ENCODE measurements around the gene FNTB. TPM values are rescaled to one million over a fixed set of nuclear protein-coding genes. Genes with fewer than 3 reads are reported as not detected.
"Not testable (repeated sequence)": the region's sequence is repeated elsewhere in the genome, so short reads cannot be mapped to it uniquely, and the experiment has no call there.

The FNTB gene
- total RNA-seq, 5 donors from 2014 or later (not counting 1 experiment from before 2014, with no cell fraction given): 9.6 to 14.2 (median 10.4) TPM

DNA sequence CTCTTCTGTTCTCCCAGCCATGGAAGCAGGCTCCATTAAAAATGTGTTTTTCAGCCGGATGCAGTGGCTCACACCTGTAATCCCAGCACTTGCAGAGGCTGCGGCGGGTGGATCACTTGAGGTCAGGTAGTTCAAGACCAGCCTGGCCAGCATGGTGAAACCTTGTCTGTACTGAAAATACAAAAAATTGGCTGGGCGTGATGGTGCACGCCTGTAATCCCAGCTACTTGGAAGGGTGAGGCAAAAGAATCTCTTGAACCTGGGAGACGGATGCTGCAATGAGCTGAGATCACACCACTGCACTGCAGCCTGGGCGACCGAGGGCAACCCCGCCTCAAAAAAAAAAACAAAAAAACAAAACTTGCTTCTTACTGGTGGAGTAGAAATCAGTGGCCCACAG, 39.8 kb downstream of the FNTB start:
- no peaks in the 10 kb centered on the region for H3K9me3 ChIP-seq
- no peaks in the 10 kb centered on the region for H3K4me1 ChIP-seq (ENCODE audit: control insufficient read depth in 1 of 2, extremely low read depth in 1 of 2, insufficient read depth in 2 of 2, low read length in 2 of 2)
- H3K4me3 ChIP-seq (ENCODE audit: control insufficient read depth in 1 of 2, extremely low read depth in 1 of 2, low read length in 1 of 2): no peak overlapping the region
- H3K4me3 Mint-ChIP-seq: no peak overlapping the region
- no peaks in the 10 kb centered on the region for H3K27me3 ChIP-seq (replicated peaks in 1 of 2; ENCODE audit: control insufficient read depth in 2 of 2, extremely low read depth in 1 of 2, insufficient read depth in 2 of 2, low read length in 1 of 2)
- no peaks in the 10 kb centered on the region for H3K4me1 Mint-ChIP-seq
- H3K27ac ChIP-seq (ENCODE audit: low read length): no peak overlapping the region
- no peak overlapping the region for H3K27ac Mint-ChIP-seq
- 96% methylated on average over 5 of the region's 9 CpGs for WGBS (ENCODE audit: insufficient coverage)
- CTCF ChIA-PET: no interaction called here
- peaks cover 46% of the 10 kb centered on the region for H3K36me3 Mint-ChIP-seq
- no peak for DNase-seq
- no peaks in the 10 kb centered on the region for H3K9me3 Mint-ChIP-seq
- POLR2A ChIA-PET: no interaction called here
- ATAC-seq (replicated peaks in 1 of 4): no peak
- H3K36me3 ChIP-seq (ENCODE audit: control insufficient read depth in 2 of 2, extremely low read depth in 1 of 2, insufficient read depth in 1 of 2, low read length in 1 of 2): peaks cover 2 to 35% of the 10 kb centered on the region in 2 donors
- H3K27me3 Mint-ChIP-seq: no peaks in the 10 kb centered on the region

DNA sequence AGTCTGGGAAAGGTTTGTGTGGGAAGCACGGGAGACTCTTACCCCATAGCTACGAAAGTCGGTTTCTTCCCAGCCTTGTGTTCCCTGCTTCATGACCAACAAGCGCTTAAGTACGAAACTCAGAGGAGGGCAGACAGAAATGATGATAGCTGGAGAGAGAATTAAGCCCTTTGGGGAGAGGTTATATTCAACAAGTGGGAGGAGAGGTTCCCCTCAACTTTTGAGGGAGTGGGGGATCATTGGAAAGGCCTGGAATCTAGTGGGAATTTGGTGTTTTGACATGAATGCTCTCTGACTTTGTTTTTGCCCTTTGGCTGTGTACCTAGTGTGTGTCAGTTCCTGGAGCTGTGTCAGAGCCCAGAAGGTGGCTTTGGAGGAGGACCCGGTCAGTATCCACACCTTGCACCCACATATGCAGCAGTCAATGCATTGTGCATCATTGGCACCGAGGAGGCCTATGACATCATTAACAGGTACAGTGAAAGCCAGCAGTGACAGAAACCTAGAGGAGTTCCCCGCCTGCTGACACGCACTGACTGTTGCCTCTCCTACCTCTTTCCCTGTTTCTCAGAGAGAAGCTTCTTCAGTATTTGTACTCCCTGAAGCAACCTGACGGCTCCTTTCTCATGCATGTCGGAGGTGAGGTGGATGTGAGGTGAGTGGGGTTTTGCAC, 40.6 kb downstream of the FNTB start:
- no peak overlapping the region for H3K4me3 ChIP-seq (ENCODE audit: control insufficient read depth in 1 of 2, extremely low read depth in 1 of 2, low read length in 1 of 2)
- no peaks in the 10 kb centered on the region for H3K4me1 Mint-ChIP-seq
- H3K36me3 Mint-ChIP-seq: peaks cover 46% of the 10 kb centered on the region
- ChIA-PET POLR2A (no interaction called here), CTCF (no interaction called here)
- no peak overlapping the region for H3K27ac Mint-ChIP-seq
- H3K27ac ChIP-seq (ENCODE audit: low read length): no peak overlapping the region
- WGBS (ENCODE audit: insufficient coverage): 100% methylated on average over 3 of the region's 11 CpGs
- H3K9me3 Mint-ChIP-seq: no peaks in the 10 kb centered on the region
- DNase-seq (no peak), ATAC-seq (replicated peaks in 1 of 4) (no peak)
- H3K4me1 ChIP-seq (ENCODE audit: control insufficient read depth in 1 of 2, extremely low read depth in 1 of 2, insufficient read depth in 2 of 2, low read length in 2 of 2): no peaks in the 10 kb centered on the region
- H3K9me3 ChIP-seq: no peaks in the 10 kb centered on the region
- no peak overlapping the region for H3K4me3 Mint-ChIP-seq
- H3K27me3 ChIP-seq (replicated peaks in 1 of 2; ENCODE audit: control insufficient read depth in 2 of 2, extremely low read depth in 1 of 2, insufficient read depth in 2 of 2, low read length in 1 of 2): no peaks in the 10 kb centered on the region
- no peaks in the 10 kb centered on the region for H3K27me3 Mint-ChIP-seq
- peaks cover 2 to 41% of the 10 kb centered on the region in 2 donors for H3K36me3 ChIP-seq (ENCODE audit: control insufficient read depth in 2 of 2, extremely low read depth in 1 of 2, insufficient read depth in 1 of 2, low read length in 1 of 2)

GRCh38 chr14:65028937-65029336, 42.2 kb downstream of the FNTB start:
- H3K4me3 Mint-ChIP-seq: no peak overlapping the region
- peaks cover 0 to 48% of the 10 kb centered on the region in 2 donors for H3K36me3 ChIP-seq (ENCODE audit: control insufficient read depth in 2 of 2, extremely low read depth in 1 of 2, insufficient read depth in 1 of 2, low read length in 1 of 2)

DNA sequence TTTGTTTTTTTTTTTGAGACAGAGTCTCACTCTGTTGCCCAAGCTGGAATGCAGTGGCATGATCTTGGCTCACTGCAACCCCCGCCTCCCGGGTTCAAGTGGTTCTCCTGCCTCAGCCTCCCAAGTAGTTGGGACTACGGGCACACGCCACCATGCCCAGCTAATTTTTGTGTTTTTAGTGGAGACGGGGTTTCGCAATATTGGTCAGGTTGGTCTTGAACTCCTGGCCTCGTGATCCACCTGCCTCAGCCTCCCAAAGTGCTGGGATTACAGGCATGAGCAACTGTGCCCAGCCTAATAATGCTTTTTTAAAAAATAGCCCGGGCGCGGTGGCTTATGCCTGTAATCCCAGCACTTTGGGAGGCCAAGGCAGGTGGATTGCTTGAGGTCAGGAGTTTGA, 44.6 kb downstream of the FNTB start:
- H3K9me3 Mint-ChIP-seq; H3K27ac Mint-ChIP-seq; ATAC-seq (replicated peaks in 1 of 4); DNase-seq; H3K4me1 ChIP-seq (ENCODE audit: control insufficient read depth in 1 of 2, extremely low read depth in 1 of 2, insufficient read depth in 2 of 2, low read length in 2 of 2); H3K4me3 ChIP-seq (ENCODE audit: control insufficient read depth in 1 of 2, extremely low read depth in 1 of 2, low read length in 1 of 2); CTCF ChIA-PET; H3K27me3 ChIP-seq (replicated peaks in 1 of 2; ENCODE audit: control insufficient read depth in 2 of 2, extremely low read depth in 1 of 2, insufficient read depth in 2 of 2, low read length in 1 of 2); H3K9me3 ChIP-seq; H3K4me1 Mint-ChIP-seq; H3K4me3 Mint-ChIP-seq; H3K27ac ChIP-seq (ENCODE audit: low read length); H3K27me3 Mint-ChIP-seq: not testable (repeated sequence)
- peaks cover 59% of the 10 kb centered on the region for H3K36me3 Mint-ChIP-seq
- 100% methylated on average over 4 of the region's 10 CpGs for WGBS (ENCODE audit: insufficient coverage)
- H3K36me3 ChIP-seq (ENCODE audit: control insufficient read depth in 2 of 2, extremely low read depth in 1 of 2, insufficient read depth in 1 of 2, low read length in 1 of 2): peaks cover 2 to 46% of the 10 kb centered on the region in 2 donors
- POLR2A ChIA-PET: interaction anchor here in 1 of 2 donors (0.7 to 1.1 kb wide), 2 partner anchors 12 to 31 kb away, joined by 3 to 5 read pairs; no protein-coding TSS in a partner anchor

More at GRCh38 chr14:65028937-65029336, 42.2 kb downstream of the FNTB start:
- no peaks in the 10 kb centered on the region for H3K4me1 Mint-ChIP-seq
- WGBS (ENCODE audit: insufficient coverage): no CpG with 5 or more reads among the region's 3 CpGs
- ChIA-PET POLR2A (no interaction called here), CTCF (interaction anchor here in 1 of 2 donors (0.6 kb wide), 1 partner anchor 370 kb away, joined by 4 read pairs; no protein-coding TSS in a partner anchor)
- no peak overlapping the region for H3K4me3 ChIP-seq (ENCODE audit: control insufficient read depth in 1 of 2, extremely low read depth in 1 of 2, low read length in 1 of 2)
- no peak overlapping the region for H3K27ac ChIP-seq (ENCODE audit: low read length)
- no peaks in the 10 kb centered on the region for H3K9me3 ChIP-seq
- H3K27me3 ChIP-seq (replicated peaks in 1 of 2; ENCODE audit: control insufficient read depth in 2 of 2, extremely low read depth in 1 of 2, insufficient read depth in 2 of 2, low read length in 1 of 2): no peaks in the 10 kb centered on the region
- H3K9me3 Mint-ChIP-seq: no peaks in the 10 kb centered on the region
- no peak for DNase-seq
- H3K27me3 Mint-ChIP-seq: no peaks in the 10 kb centered on the region
- H3K27ac Mint-ChIP-seq: no peak overlapping the region
- H3K36me3 Mint-ChIP-seq: peaks cover 50% of the 10 kb centered on the region
- H3K4me1 ChIP-seq (ENCODE audit: control insufficient read depth in 1 of 2, extremely low read depth in 1 of 2, insufficient read depth in 2 of 2, low read length in 2 of 2): no peaks in the 10 kb centered on the region
- no peak for ATAC-seq (replicated peaks in 1 of 4)

GRCh38 chr14:65032319-65032718, 45.6 kb downstream of the FNTB start:
- peaks cover 0 to 5% (median 0%) of the 10 kb centered on the region in 3 donors for H3K4me1 Mint-ChIP-seq
- no peak overlapping the region for H3K4me3 Mint-ChIP-seq
- H3K27me3 Mint-ChIP-seq: no peaks in the 10 kb centered on the region
- H3K36me3 Mint-ChIP-seq: peaks cover 50% of the 10 kb centered on the region
- POLR2A ChIA-PET: interaction anchor here in 1 of 2 donors (0.5 kb wide), 1 partner anchor 67 kb away, joined by 3 read pairs; no protein-coding TSS in a partner anchor
- Histone ChIP-seq H3K9me3 (no peaks in the 10 kb centered on the region), H3K27me3 (replicated peaks in 1 of 2; ENCODE audit: control insufficient read depth in 2 of 2, extremely low read depth in 1 of 2, insufficient read depth in 2 of 2, low read length in 1 of 2) (no peaks in the 10 kb centered on the region), H3K36me3 (ENCODE audit: control insufficient read depth in 2 of 2, extremely low read depth in 1 of 2, insufficient read depth in 1 of 2, low read length in 1 of 2) (peaks cover 2 to 39% of the 10 kb centered on the region in 2 donors), H3K27ac (ENCODE audit: low read length) (no peak overlapping the region), H3K4me1 (ENCODE audit: control insufficient read depth in 1 of 2, extremely low read depth in 1 of 2, insufficient read depth in 2 of 2, low read length in 2 of 2) (no peaks in the 10 kb centered on the region), H3K4me3 (ENCODE audit: control insufficient read depth in 1 of 2, extremely low read depth in 1 of 2, low read length in 1 of 2) (no peak overlapping the region)
- WGBS (ENCODE audit: insufficient coverage): 94% methylated on average over 7 of the region's 11 CpGs
- CTCF ChIA-PET: no interaction called here
- no peaks in the 10 kb centered on the region for H3K9me3 Mint-ChIP-seq
- no peak for DNase-seq
- H3K27ac Mint-ChIP-seq: no peak overlapping the region
- ATAC-seq (replicated peaks in 1 of 4): no peak

- H3K27ac ChIP-seq (ENCODE audit: low read length): no peak overlapping the region
- Mint-ChIP-seq H3K27me3 (no peaks in the 10 kb centered on the region), H3K4me1 (peaks cover 0 to 5% (median 0%) of the 10 kb centered on the region in 3 donors), H3K27ac (no peak overlapping the region), H3K9me3 (no peaks in the 10 kb centered on the region), H3K36me3 (peaks cover 42% of the 10 kb centered on the region), H3K4me3 (no peak overlapping the region)
- no peaks in the 10 kb centered on the region for H3K9me3 ChIP-seq
- ATAC-seq (replicated peaks in 1 of 4): no peak
- no peaks in the 10 kb centered on the region for H3K4me1 ChIP-seq (ENCODE audit: control insufficient read depth in 1 of 2, extremely low read depth in 1 of 2, insufficient read depth in 2 of 2, low read length in 2 of 2)
- no peak for DNase-seq
- CTCF ChIA-PET: interaction anchor here in 1 of 2 donors (0.6 kb wide), 1 partner anchor 980 kb away, joined by 3 read pairs; no protein-coding TSS in a partner anchor
- 100% methylated on average over 1 of the region's 3 CpGs for WGBS (ENCODE audit: insufficient coverage)
- POLR2A ChIA-PET: interaction anchor here in 1 of 2 donors (0.6 kb wide), 1 partner anchor 645 kb away, joined by 6 read pairs; the partner anchor contains the start of gene MTHFD1
- no peak overlapping the region for H3K4me3 ChIP-seq (ENCODE audit: control insufficient read depth in 1 of 2, extremely low read depth in 1 of 2, low read length in 1 of 2)
- H3K36me3 ChIP-seq (ENCODE audit: control insufficient read depth in 2 of 2, extremely low read depth in 1 of 2, insufficient read depth in 1 of 2, low read length in 1 of 2): peaks cover 2 to 30% of the 10 kb centered on the region in 2 donors
- H3K27me3 ChIP-seq (replicated peaks in 1 of 2; ENCODE audit: control insufficient read depth in 2 of 2, extremely low read depth in 1 of 2, insufficient read depth in 2 of 2, low read length in 1 of 2): no peaks in the 10 kb centered on the region
Observed at GRCh38 chr14:65033181-65033580, 46.5 kb downstream of the FNTB start.

Data from T-cell (primary cell).